SU-DHL-6 (cell line): ENCODE measurements around the gene SOX13.

Experiments used
- H2AFZ ChIP-seq: fragments of 200-600 bp; sonication (generic); 2 replicates; pipeline ENCODE4 v1.6.1; 2014; ENCODE audit warnings: low read depth, mild to moderate bottlenecking, moderate library complexity, mixed read lengths, antibody characterized with exemption, low read length; ENCODE audit not compliant: severe bottlenecking
- H3F3A ChIP-seq: fragments of 200-600 bp; shearing (Covaris generic); 2 replicates; pipeline ENCODE4 v1.6.0; 2016; ENCODE audit warnings: antibody characterized with exemption, mild to moderate bottlenecking; ENCODE audit not compliant: insufficient read depth
- H3K27ac ChIP-seq: fragments of 200-600 bp; sonication (generic); 2 replicates; pipeline ENCODE4 v1.5.1; 2016; ENCODE audit warnings: low read depth, mild to moderate bottlenecking, low read length, moderate library complexity, mixed read lengths
- H3K27me3 ChIP-seq: fragments of 200-600 bp; sonication (generic), shearing (Covaris generic); 2 replicates; pipeline ENCODE4 v1.6.0; 2014; ENCODE audit warnings: mild to moderate bottlenecking, low read length
- H3K36me3 ChIP-seq: fragments of 200-600 bp; sonication (generic); 2 replicates; pipeline ENCODE4 v1.6.1; 2014; ENCODE audit warnings: mild to moderate bottlenecking, low read length, mixed read lengths
- H3K4me2 ChIP-seq: fragments of 300-600, 200-600 bp; shearing (Covaris generic), sonication (generic); 2 replicates; pipeline ENCODE4 v1.6.0; 2014; ENCODE audit warnings: low read length, low read depth, mild to moderate bottlenecking; ENCODE audit not compliant: poor library complexity, severe bottlenecking
- H3K4me3 ChIP-seq: fragments of 200-600 bp; sonication (generic); 2 replicates; pipeline ENCODE4 v1.5.1; 2014; ENCODE audit warnings: antibody characterized with exemption, low read length, mild to moderate bottlenecking, mixed read lengths; ENCODE audit not compliant: insufficient read depth, poor library complexity, severe bottlenecking
- H3K79me2 ChIP-seq: fragments of 200-600 bp; sonication (generic); 2 replicates; pipeline ENCODE4 v1.6.1; 2014; ENCODE audit warnings: mild to moderate bottlenecking, low read length, moderate library complexity; ENCODE audit not compliant: insufficient read depth
- H3K9ac ChIP-seq: fragments of 200-600 bp; sonication (generic); 2 replicates; pipeline ENCODE4 v1.7.0; 2014; ENCODE audit warnings: mild to moderate bottlenecking, low read length
- H3K9me2 ChIP-seq: fragments of 200-600 bp; sonication (generic); replicated peaks from 2 replicates; pipeline ENCODE4 v1.6.1; 2014; ENCODE audit warnings: low read length; ENCODE audit not compliant: insufficient read depth
- H3K9me3 ChIP-seq: fragments of 200-600 bp; sonication (generic); 2 replicates; pipeline ENCODE4 v1.6.1; 2014; ENCODE audit warnings: low read length, mixed read lengths; ENCODE audit not compliant: insufficient read depth
- H4K20me1 ChIP-seq: fragments of 200-600 bp; sonication (generic); 2 replicates; pipeline ENCODE4 v1.6.1; 2014; ENCODE audit warnings: low read depth, mild to moderate bottlenecking, antibody characterized with exemption, low read length, moderate library complexity, mixed read lengths
- CTCF ChIP-seq: fragments of 200-600 bp; sonication (generic); IDR thresholded peaks from one replicate; pipeline ENCODE4 v1.5.1; 2017; ENCODE audit warnings: antibody characterized with exemption, mild to moderate bottlenecking, low read length, moderate library complexity; ENCODE audit not compliant: insufficient read depth, poor library complexity, severe bottlenecking
- EZH2phosphoT487 ChIP-seq: fragments of 200-600 bp; sonication (generic), shearing (Covaris generic); conservative IDR thresholded peaks from 2 replicates; pipeline ENCODE4 v1.6.1; 2018; ENCODE audit warnings: mild to moderate bottlenecking, antibody characterized with exemption, low read length, moderate library complexity, mixed read lengths

The SOX13 gene

GRCh38 chr1:204116539-204116938, 43.6 kb downstream of the SOX13 start:
- H3K9me2 ChIP-seq = no peaks in the 10 kb centered on the region
- no peaks in the 10 kb centered on the region for H3K27me3 ChIP-seq
- no peak overlapping the region for H2AFZ ChIP-seq
- no peaks in the 10 kb centered on the region for H3K36me3 ChIP-seq
- no peak overlapping the region for H3K27ac ChIP-seq
- H3K9me3 ChIP-seq = no peaks in the 10 kb centered on the region
- H3F3A ChIP-seq = no peaks in the 10 kb centered on the region
- no peak for TF ChIP-seq EZH2phosphoT487
- TF ChIP-seq CTCF = no peak
- no peak overlapping the region for H3K9ac ChIP-seq
- H4K20me1 ChIP-seq = no peaks in the 10 kb centered on the region
- H3K4me2 ChIP-seq = no peak overlapping the region
- no peaks in the 10 kb centered on the region for H3K79me2 ChIP-seq
- no peak overlapping the region for H3K4me3 ChIP-seq

- no peaks in the 10 kb centered on the region for H3K27me3 ChIP-seq
- H3K79me2 ChIP-seq = no peaks in the 10 kb centered on the region
- no peak overlapping the region for H3K4me2 ChIP-seq
- H3K9ac ChIP-seq = no peak overlapping the region
- H3K36me3 ChIP-seq = no peaks in the 10 kb centered on the region
- no peak overlapping the region for H3K27ac ChIP-seq
- no peak overlapping the region for H3K4me3 ChIP-seq
- H3K9me2 ChIP-seq = no peaks in the 10 kb centered on the region
- TF ChIP-seq EZH2phosphoT487 (no peak), CTCF (no peak)
- H4K20me1 ChIP-seq = no peaks in the 10 kb centered on the region
- H3F3A ChIP-seq = no peaks in the 10 kb centered on the region
- H3K9me3 ChIP-seq = no peaks in the 10 kb centered on the region
- H2AFZ ChIP-seq = no peak overlapping the region
These were observed 49.1 kb downstream of the SOX13 start for GRCh38 chr1:204121840-204122555.

- Histone ChIP-seq H3K79me2 (no peaks in the 10 kb centered on the region), H3K36me3 (no peaks in the 10 kb centered on the region), H2AFZ (no peak overlapping the region), H3K9me3 (no peaks in the 10 kb centered on the region), H4K20me1 (no peaks in the 10 kb centered on the region), H3K9me2 (no peaks in the 10 kb centered on the region), H3K4me3 (no peak overlapping the region), H3K4me2 (no peak overlapping the region), H3K27me3 (no peaks in the 10 kb centered on the region), H3K9ac (no peak overlapping the region), H3F3A (no peaks in the 10 kb centered on the region), H3K27ac (no peak overlapping the region)
- no peak for TF ChIP-seq CTCF
These were observed 50.5 kb downstream of the SOX13 start for GRCh38 chr1:204123376-204123775.
